Osteocyte (in vitro differentiated cells): ENCODE results near the gene MIA2. TPM values are rescaled to one million over a fixed set of nuclear protein-coding genes. Genes with fewer than 3 reads are reported as not detected.
"Not testable (repeated sequence)": the region's sequence is repeated elsewhere in the genome, so short reads cannot be mapped to it uniquely, and the experiment has no call there.

Experiments used
- DNase-seq: peaks from one replicate; pipeline ENCODE4 v3.0.0; 2021; ENCODE audit warnings: mixed read lengths; ENCODE audit not compliant: unreplicated experiment; ENCODE audit errors: extremely low spot score
- H3K27ac Mint-ChIP-seq: one replicate; pipeline ENCODE4 v1.8.0; 2021; ENCODE audit warnings: mild to moderate bottlenecking, mixed read lengths; ENCODE audit not compliant: unreplicated experiment
- H3K27me3 Mint-ChIP-seq: one replicate; pipeline ENCODE4 v1.8.0; 2021; ENCODE audit warnings: mixed read lengths; ENCODE audit not compliant: unreplicated experiment
- H3K36me3 Mint-ChIP-seq: one replicate; pipeline ENCODE4 v1.8.0; 2021; ENCODE audit warnings: mixed read lengths; ENCODE audit not compliant: unreplicated experiment
- H3K4me1 Mint-ChIP-seq: one replicate; pipeline ENCODE4 v1.8.0; 2021; ENCODE audit warnings: mixed read lengths; ENCODE audit not compliant: unreplicated experiment
- H3K4me3 Mint-ChIP-seq: one replicate; pipeline ENCODE4 v1.8.0; 2021; ENCODE audit warnings: mild to moderate bottlenecking, moderate library complexity, mixed read lengths; ENCODE audit not compliant: unreplicated experiment
- H3K9me3 Mint-ChIP-seq: one replicate; pipeline ENCODE4 v1.8.0; 2021; ENCODE audit warnings: mixed read lengths; ENCODE audit not compliant: unreplicated experiment
- total RNA-seq: library from RNA; stranded (reverse); gene quantifications from 2 replicates; pipeline ENCODE4 v1.2.1, GENCODE V29; 2021
- TF ChIP-seq, protein P1 (sequence below): fragments of 200-600 bp; sonication (generic); IDR thresholded peaks from 2 replicates; pipeline ENCODE4 v1.5.0; 2021; ENCODE audit warnings: antibody characterized with exemption, mild to moderate bottlenecking, moderate library complexity

MIA2 gene
- total RNA-seq, 1 donor from 2014 or later, result 22.5 TPM

GRCh38 chr14:39343614-39344013 is 109.9 kb downstream of the MIA2 start:
- TF ChIP-seq, protein P1, sequence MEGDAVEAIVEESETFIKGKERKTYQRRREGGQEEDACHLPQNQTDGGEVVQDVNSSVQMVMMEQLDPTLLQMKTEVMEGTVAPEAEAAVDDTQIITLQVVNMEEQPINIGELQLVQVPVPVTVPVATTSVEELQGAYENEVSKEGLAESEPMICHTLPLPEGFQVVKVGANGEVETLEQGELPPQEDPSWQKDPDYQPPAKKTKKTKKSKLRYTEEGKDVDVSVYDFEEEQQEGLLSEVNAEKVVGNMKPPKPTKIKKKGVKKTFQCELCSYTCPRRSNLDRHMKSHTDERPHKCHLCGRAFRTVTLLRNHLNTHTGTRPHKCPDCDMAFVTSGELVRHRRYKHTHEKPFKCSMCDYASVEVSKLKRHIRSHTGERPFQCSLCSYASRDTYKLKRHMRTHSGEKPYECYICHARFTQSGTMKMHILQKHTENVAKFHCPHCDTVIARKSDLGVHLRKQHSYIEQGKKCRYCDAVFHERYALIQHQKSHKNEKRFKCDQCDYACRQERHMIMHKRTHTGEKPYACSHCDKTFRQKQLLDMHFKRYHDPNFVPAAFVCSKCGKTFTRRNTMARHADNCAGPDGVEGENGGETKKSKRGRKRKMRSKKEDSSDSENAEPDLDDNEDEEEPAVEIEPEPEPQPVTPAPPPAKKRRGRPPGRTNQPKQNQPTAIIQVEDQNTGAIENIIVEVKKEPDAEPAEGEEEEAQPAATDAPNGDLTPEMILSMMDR, result no peak
- Mint-ChIP-seq H3K9me3 (no peaks in the 10 kb centered on the region), H3K27me3 (no peaks in the 10 kb centered on the region), H3K36me3 (peaks cover 24% of the 10 kb centered on the region), H3K4me1 (no peaks in the 10 kb centered on the region), H3K4me3 (no peak overlapping the region), H3K27ac (no peak overlapping the region)
- DNase-seq, result no peak

DNA sequence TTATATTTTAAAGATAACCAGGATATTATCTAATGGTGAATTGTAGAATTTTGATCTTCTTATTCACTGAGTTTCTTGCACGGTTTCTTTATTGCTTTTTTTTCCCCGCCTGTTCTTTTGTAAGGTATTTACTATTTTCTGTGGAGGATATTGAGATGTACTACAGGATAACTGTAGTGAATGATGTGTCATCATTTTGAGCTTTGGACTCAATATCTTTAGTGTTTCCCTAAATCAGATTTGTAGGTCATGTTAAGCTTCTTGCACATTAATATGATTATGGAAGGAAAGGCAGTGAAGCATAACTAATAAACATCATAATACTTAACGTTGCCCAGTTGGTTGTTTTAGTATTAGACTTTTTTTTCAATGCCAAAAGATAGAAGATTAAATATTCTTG is 117.2 kb downstream of the MIA2 start:
- H3K36me3 Mint-ChIP-seq, result peaks cover 42% of the 10 kb centered on the region
- no peak overlapping the region for H3K4me3 Mint-ChIP-seq
- H3K27ac Mint-ChIP-seq, result no peak overlapping the region
- DNase-seq, result no peak
- no peaks in the 10 kb centered on the region for H3K4me1 Mint-ChIP-seq
- H3K27me3 Mint-ChIP-seq, result no peaks in the 10 kb centered on the region
- TF ChIP-seq, protein P1, result no peak
- H3K9me3 Mint-ChIP-seq, result peaks cover 13% of the 10 kb centered on the region

DNA sequence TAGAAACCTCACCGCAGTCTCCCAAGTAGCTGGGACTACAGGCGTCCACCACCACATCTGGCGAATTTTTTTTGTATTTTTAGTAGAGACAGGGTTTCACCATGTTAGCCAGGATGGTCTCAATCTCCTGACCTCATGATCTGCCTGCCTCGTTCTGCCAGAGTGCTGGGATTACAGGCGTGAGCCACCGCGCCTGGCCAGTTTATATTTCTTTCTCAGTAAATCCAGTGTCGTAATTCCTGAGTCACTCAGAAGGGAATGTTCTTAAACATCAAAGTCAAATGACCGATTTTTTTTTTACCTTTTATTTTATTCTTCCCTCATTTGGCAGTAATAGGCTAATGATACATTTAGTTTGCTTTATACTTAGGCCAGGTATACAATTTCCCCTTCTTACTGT is 118.0 kb downstream of the MIA2 start:
- Mint-ChIP-seq H3K36me3 (peaks cover 43% of the 10 kb centered on the region), H3K4me1 (no peaks in the 10 kb centered on the region), H3K4me3 (no peak overlapping the region), H3K9me3 (peaks cover 13% of the 10 kb centered on the region), H3K27ac (no peak overlapping the region), H3K27me3 (no peaks in the 10 kb centered on the region)
- TF ChIP-seq, protein P1, result no peak
- no peak for DNase-seq

GRCh38 chr14:39359069-39359468 is 125.4 kb downstream of the MIA2 start:
- not testable (repeated sequence) for H3K27ac Mint-ChIP-seq, H3K27me3 Mint-ChIP-seq, H3K4me1 Mint-ChIP-seq, H3K4me3 Mint-ChIP-seq, DNase-seq
- peaks cover 41% of the 10 kb centered on the region for H3K36me3 Mint-ChIP-seq
- peaks cover 15% of the 10 kb centered on the region for H3K9me3 Mint-ChIP-seq

- Mint-ChIP-seq H3K36me3 (peaks cover 47% of the 10 kb centered on the region), H3K27me3 (no peaks in the 10 kb centered on the region), H3K4me1 (no peaks in the 10 kb centered on the region), H3K27ac (no peak overlapping the region), H3K4me3 (no peak overlapping the region), H3K9me3 (peaks cover 15% of the 10 kb centered on the region)
- TF ChIP-seq, protein P1, result no peak
- DNase-seq, result no peak
These were observed 126.6 kb downstream of the MIA2 start for GRCh38 chr14:39360316-39360715.

- H3K4me3 Mint-ChIP-seq, H3K27ac Mint-ChIP-seq, DNase-seq, H3K27me3 Mint-ChIP-seq, H3K4me1 Mint-ChIP-seq: not testable (repeated sequence)
- Mint-ChIP-seq H3K9me3 (peaks cover 21% of the 10 kb centered on the region), H3K36me3 (peaks cover 47% of the 10 kb centered on the region)
These were observed 127.8 kb downstream of the MIA2 start for GRCh38 chr14:39361556-39361955.
